NCI-H1417 treated with DMSO at 0.1 percent for 48 hours (cell line): Measurements from ENCODE around the gene NAALADL2.
"Not testable (repeated sequence)": the region's sequence is repeated elsewhere in the genome, so short reads cannot be mapped to it uniquely, and the experiment has no call there.

Experiments
- DNase-seq: peaks from one replicate; lab custom pipeline; 2025; lab: John Stamatoyannopoulos, UW

NAALADL2 gene

GRCh38 chr3:175131866-175132265 is 272.7 kb downstream of the NAALADL2 start:
- DNase-seq: not testable (repeated sequence)

- DNase-seq: not testable (repeated sequence)
These were observed 273.6 kb downstream of the NAALADL2 start for GRCh38 chr3:175132706-175133105.

GRCh38 chr3:175144368-175144767 is 285.2 kb downstream of the NAALADL2 start:
- no peak for DNase-seq

- DNase-seq: no peak
These were observed 287.1 kb downstream of the NAALADL2 start for GRCh38 chr3:175146258-175146657.

GRCh38 chr3:175149675-175150074 is 290.5 kb downstream of the NAALADL2 start:
- peak; percentile 98 for DNase-seq

GRCh38 chr3:175150812-175151401 is 291.8 kb downstream of the NAALADL2 start:
- peak; percentile 91 for DNase-seq

- no peak for DNase-seq
These were observed 294.5 kb downstream of the NAALADL2 start for GRCh38 chr3:175153595-175153994.

- no peak for DNase-seq
These were observed 296.0 kb downstream of the NAALADL2 start for GRCh38 chr3:175155172-175155571.

GRCh38 chr3:175159202-175159601 is 300.1 kb downstream of the NAALADL2 start:
- no peak for DNase-seq

- no peak for DNase-seq
These were observed 302.2 kb downstream of the NAALADL2 start for GRCh38 chr3:175161291-175161690.

- DNase-seq: peak; percentile 28
These were observed 304.6 kb downstream of the NAALADL2 start for GRCh38 chr3:175163686-175164085.

- DNase-seq: not testable (repeated sequence)
These were observed 314.0 kb downstream of the NAALADL2 start for GRCh38 chr3:175173117-175173516.

- DNase-seq: no peak
These were observed 317.4 kb downstream of the NAALADL2 start for GRCh38 chr3:175176556-175176955.

- no peak for DNase-seq
These were observed 319.9 kb downstream of the NAALADL2 start for GRCh38 chr3:175179055-175179454.

- DNase-seq: no peak
These were observed 325.3 kb downstream of the NAALADL2 start for GRCh38 chr3:175184392-175184791.

GRCh38 chr3:175185903-175186302 is 326.8 kb downstream of the NAALADL2 start:
- DNase-seq: no peak

GRCh38 chr3:175186511-175186910 is 327.4 kb downstream of the NAALADL2 start:
- no peak for DNase-seq

- DNase-seq: no peak
These were observed 328.5 kb downstream of the NAALADL2 start for GRCh38 chr3:175187586-175187985.

GRCh38 chr3:175192536-175192935 is 333.4 kb downstream of the NAALADL2 start:
- DNase-seq: no peak

- DNase-seq: no peak
These were observed 334.8 kb downstream of the NAALADL2 start for GRCh38 chr3:175193815-175194518.

- no peak for DNase-seq
These were observed 340.1 kb downstream of the NAALADL2 start for GRCh38 chr3:175198991-175199783.

GRCh38 chr3:175199961-175200360 is 340.8 kb downstream of the NAALADL2 start:
- no peak for DNase-seq
